ENCODE data around the gene ANXA9. TPM values are rescaled to one million over a fixed set of nuclear protein-coding genes. Genes with fewer than 3 reads are reported as not detected.

The ANXA9 gene
- polyA plus RNA-seq, 4 donors: 0.43 to 5.8 (median 0.89) TPM; not detected in 1

GRCh38 chr1:150971583-150972416 lies 10.3 kb upstream of the ANXA9 start:
- H3K27ac ChIP-seq (ENCODE audit: low read depth in 1 of 3, low read length in 2 of 3): peak overlapping the region; percentile 89 to 92 (median 90)
- H3K27me3 ChIP-seq (ENCODE audit: control insufficient read depth in 3 of 3, insufficient read depth in 3 of 3, low read length in 3 of 3): no peaks in the 10 kb centered on the region
- peak overlapping the region in 2 of 3 donors; percentile 97 to 99 for H3K4me3 ChIP-seq (ENCODE audit: low read depth in 1 of 3, low read length in 3 of 3)
- peak; percentile 20 to 64 for DNase-seq
- H3K9me3 ChIP-seq (ENCODE audit: control insufficient read depth in 2 of 2, insufficient read depth in 1 of 2, low read depth in 1 of 2, low read length in 1 of 2): no peaks in the 10 kb centered on the region
- peaks cover 0 to 52% (median 4%) of the 10 kb centered on the region in 3 donors for H3K4me1 ChIP-seq (ENCODE audit: control insufficient read depth in 3 of 3, insufficient read depth in 2 of 3, low read depth in 1 of 3, low read length in 2 of 3)
- H3K36me3 ChIP-seq (ENCODE audit: control insufficient read depth in 3 of 3, insufficient read depth in 2 of 3, low read depth in 1 of 3, low read length in 3 of 3): peaks cover 8 to 52% (median 17%) of the 10 kb centered on the region in 3 donors
- no peak for FAIRE-seq
- 73 to 81% (median 76%) methylated on average over 6 of the region's 6 CpGs for WGBS, 3 donors

GRCh38 chr1:150972417-150972940 lies 9.6 kb upstream of the ANXA9 start:
- Histone ChIP-seq H3K4me3 (ENCODE audit: low read depth in 1 of 3, low read length in 3 of 3) (peak overlapping the region in 2 of 3 donors; percentile 97 to 99), H3K27me3 (ENCODE audit: control insufficient read depth in 3 of 3, insufficient read depth in 3 of 3, low read length in 3 of 3) (no peaks in the 10 kb centered on the region), H3K27ac (ENCODE audit: low read depth in 1 of 3, low read length in 2 of 3) (peak overlapping the region; percentile 89 to 92 (median 90)), H3K36me3 (ENCODE audit: control insufficient read depth in 3 of 3, insufficient read depth in 2 of 3, low read depth in 1 of 3, low read length in 3 of 3) (peaks cover 8 to 46% (median 14%) of the 10 kb centered on the region in 3 donors), H3K9me3 (ENCODE audit: control insufficient read depth in 2 of 2, insufficient read depth in 1 of 2, low read depth in 1 of 2, low read length in 1 of 2) (no peaks in the 10 kb centered on the region), H3K4me1 (ENCODE audit: control insufficient read depth in 3 of 3, insufficient read depth in 2 of 3, low read depth in 1 of 3, low read length in 2 of 3) (peaks cover 0 to 59% (median 4%) of the 10 kb centered on the region in 3 donors)
- FAIRE-seq (no peak), DNase-seq (peak in 1 of 2 donors; percentile 37)
- 44 to 56% (median 51%) methylated on average over 4 of the region's 4 CpGs for WGBS, 3 donors

DNA sequence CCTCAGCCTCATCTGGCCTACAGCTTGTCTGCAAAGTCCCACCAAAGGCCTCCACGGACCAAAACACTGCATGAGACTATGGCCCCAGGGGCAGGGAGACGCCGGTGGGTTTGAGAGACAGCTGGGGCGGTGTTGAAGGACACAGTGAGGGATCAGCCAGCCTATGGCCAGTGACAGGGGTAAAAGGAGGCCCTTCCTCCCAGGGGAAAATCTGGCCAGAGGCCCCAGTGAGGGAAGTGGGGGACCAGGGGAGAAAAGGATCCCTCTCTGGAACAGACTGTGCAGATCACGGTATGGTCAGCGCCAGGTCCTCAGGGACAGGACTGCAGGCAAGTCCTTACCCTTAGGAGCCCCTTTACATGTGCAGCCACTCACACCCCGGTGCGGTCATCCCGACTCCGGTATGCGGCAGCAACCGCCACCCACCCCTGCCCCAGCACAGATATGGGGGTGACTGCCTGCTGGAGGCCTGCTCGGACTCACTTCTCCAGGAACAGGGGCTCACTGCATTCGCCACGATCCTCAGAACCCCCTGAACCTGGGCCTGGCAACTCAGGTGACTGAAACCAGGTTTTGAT lies 8.7 kb upstream of the ANXA9 start:
- FAIRE-seq (no peak), DNase-seq (no peak)
- Histone ChIP-seq H3K36me3 (ENCODE audit: control insufficient read depth in 3 of 3, insufficient read depth in 2 of 3, low read depth in 1 of 3, low read length in 3 of 3) (peaks cover 3 to 37% (median 6%) of the 10 kb centered on the region in 3 donors), H3K9me3 (ENCODE audit: control insufficient read depth in 2 of 2, insufficient read depth in 1 of 2, low read depth in 1 of 2, low read length in 1 of 2) (no peaks in the 10 kb centered on the region), H3K27me3 (ENCODE audit: control insufficient read depth in 3 of 3, insufficient read depth in 3 of 3, low read length in 3 of 3) (no peaks in the 10 kb centered on the region), H3K4me3 (ENCODE audit: low read depth in 1 of 3, low read length in 3 of 3) (peak overlapping the region; percentile 88 to 99 (median 97)), H3K4me1 (ENCODE audit: control insufficient read depth in 3 of 3, insufficient read depth in 2 of 3, low read depth in 1 of 3, low read length in 2 of 3) (peaks cover 0 to 63% (median 4%) of the 10 kb centered on the region in 3 donors), H3K27ac (ENCODE audit: low read depth in 1 of 3, low read length in 2 of 3) (peak overlapping the region; percentile 89 to 92 (median 90))
- 8 to 18% (median 16%) methylated on average over 14 to 15 of the region's 15 CpGs for WGBS, 3 donors

GRCh38 chr1:150973836-150974579 lies 8.1 kb upstream of the ANXA9 start:
- Histone ChIP-seq H3K4me1 (ENCODE audit: control insufficient read depth in 3 of 3, insufficient read depth in 2 of 3, low read depth in 1 of 3, low read length in 2 of 3) (peaks cover 0 to 66% (median 4%) of the 10 kb centered on the region in 3 donors), H3K36me3 (ENCODE audit: control insufficient read depth in 3 of 3, insufficient read depth in 2 of 3, low read depth in 1 of 3, low read length in 3 of 3) (peaks cover 0 to 30% (median 0%) of the 10 kb centered on the region in 3 donors), H3K27me3 (ENCODE audit: control insufficient read depth in 3 of 3, insufficient read depth in 3 of 3, low read length in 3 of 3) (no peaks in the 10 kb centered on the region), H3K4me3 (ENCODE audit: low read depth in 1 of 3, low read length in 3 of 3) (peak overlapping the region; percentile 88 to 99 (median 97)), H3K9me3 (ENCODE audit: control insufficient read depth in 2 of 2, insufficient read depth in 1 of 2, low read depth in 1 of 2, low read length in 1 of 2) (no peaks in the 10 kb centered on the region), H3K27ac (ENCODE audit: low read depth in 1 of 3, low read length in 2 of 3) (peak overlapping the region; percentile 89 to 92 (median 90))
- 0 to 1% (median 1%) methylated on average over 33 to 67 of the region's 67 CpGs for WGBS, 3 donors
- no peak for FAIRE-seq
- DNase-seq: peak; percentile 51 to 69

GRCh38 chr1:150974580-150975478 lies 7.3 kb upstream of the ANXA9 start, which contains the start of gene CERS2:
CERS2 (minus strand) TSS chr1:150974835; CDS start chr1:150969090, 5,745 bp downstream.
- Histone ChIP-seq H3K4me3 (ENCODE audit: low read depth in 1 of 3, low read length in 3 of 3) (peak within 1 kb of the TSS; percentile 88 to 99 (median 97)), H3K27me3 (ENCODE audit: control insufficient read depth in 3 of 3, insufficient read depth in 3 of 3, low read length in 3 of 3) (no peaks in the 10 kb centered on the region), H3K4me1 (ENCODE audit: control insufficient read depth in 3 of 3, insufficient read depth in 2 of 3, low read depth in 1 of 3, low read length in 2 of 3) (peaks cover 0 to 68% (median 7%) of the 10 kb centered on the region in 3 donors), H3K27ac (ENCODE audit: low read depth in 1 of 3, low read length in 2 of 3) (peak within 1 kb of the TSS; percentile 89 to 93 (median 92)), H3K9me3 (ENCODE audit: control insufficient read depth in 2 of 2, insufficient read depth in 1 of 2, low read depth in 1 of 2, low read length in 1 of 2) (no peaks in the 10 kb centered on the region), H3K36me3 (ENCODE audit: control insufficient read depth in 3 of 3, insufficient read depth in 2 of 3, low read depth in 1 of 3, low read length in 3 of 3) (peaks cover 0 to 23% (median 0%) of the 10 kb centered on the region in 3 donors)
- no peak for FAIRE-seq
- 7 to 21% (median 18%) methylated on average over 50 to 106 of the region's 106 CpGs for WGBS, 3 donors
- DNase-seq: peak; percentile 82 to 96

DNA sequence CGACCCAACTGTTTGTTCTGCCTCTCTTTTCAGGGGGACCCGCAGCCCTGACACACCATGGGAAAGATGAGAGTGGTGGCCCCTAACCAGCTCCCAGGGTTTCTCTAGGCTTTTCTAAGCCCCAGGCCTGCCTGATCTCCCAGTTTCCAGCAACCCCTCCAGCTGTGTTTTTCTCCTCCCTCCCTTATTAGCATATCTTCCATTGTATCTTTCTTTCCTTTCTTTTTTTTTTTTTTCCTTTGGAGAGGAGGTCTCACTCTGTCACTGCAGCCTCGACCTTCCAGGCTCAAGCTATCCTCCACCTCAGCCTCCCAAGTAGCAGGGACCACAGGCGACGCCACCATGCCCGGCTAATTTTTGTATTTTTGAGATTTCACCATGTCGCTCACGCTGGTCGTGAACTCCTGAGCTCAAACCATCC lies 5.7 kb upstream of the ANXA9 start:
- H3K4me3 ChIP-seq (ENCODE audit: low read depth in 1 of 3, low read length in 3 of 3): no peak overlapping the region
- H3K27ac ChIP-seq (ENCODE audit: low read depth in 1 of 3, low read length in 2 of 3): peak overlapping the region; percentile 9 to 93 (median 63)
- peaks cover 0 to 61% (median 7%) of the 10 kb centered on the region in 3 donors for H3K4me1 ChIP-seq (ENCODE audit: control insufficient read depth in 3 of 3, insufficient read depth in 2 of 3, low read depth in 1 of 3, low read length in 2 of 3)
- H3K27me3 ChIP-seq (ENCODE audit: control insufficient read depth in 3 of 3, insufficient read depth in 3 of 3, low read length in 3 of 3): no peaks in the 10 kb centered on the region
- DNase-seq: no peak
- FAIRE-seq: no peak
- H3K36me3 ChIP-seq (ENCODE audit: control insufficient read depth in 3 of 3, insufficient read depth in 2 of 3, low read depth in 1 of 3, low read length in 3 of 3): peaks cover 0 to 13% (median 0%) of the 10 kb centered on the region in 3 donors
- no peaks in the 10 kb centered on the region for H3K9me3 ChIP-seq (ENCODE audit: control insufficient read depth in 2 of 2, insufficient read depth in 1 of 2, low read depth in 1 of 2, low read length in 1 of 2)
- WGBS, 3 donors: 85 to 91% (median 86%) methylated on average over 9 of the region's 9 CpGs

- no peak for FAIRE-seq
- no peaks in the 10 kb centered on the region for H3K27me3 ChIP-seq (ENCODE audit: control insufficient read depth in 3 of 3, insufficient read depth in 3 of 3, low read length in 3 of 3)
- peak overlapping the region; percentile 63 to 93 (median 77) for H3K27ac ChIP-seq (ENCODE audit: low read depth in 1 of 3, low read length in 2 of 3)
- H3K4me3 ChIP-seq (ENCODE audit: low read depth in 1 of 3, low read length in 3 of 3): no peak overlapping the region
- WGBS, 3 donors: 11 to 43% (median 37%) methylated on average over 11 of the region's 11 CpGs
- H3K36me3 ChIP-seq (ENCODE audit: control insufficient read depth in 3 of 3, insufficient read depth in 2 of 3, low read depth in 1 of 3, low read length in 3 of 3): peaks cover 0 to 8% (median 0%) of the 10 kb centered on the region in 3 donors
- H3K4me1 ChIP-seq (ENCODE audit: control insufficient read depth in 3 of 3, insufficient read depth in 2 of 3, low read depth in 1 of 3, low read length in 2 of 3): peaks cover 0 to 61% (median 6%) of the 10 kb centered on the region in 3 donors
- H3K9me3 ChIP-seq (ENCODE audit: control insufficient read depth in 2 of 2, insufficient read depth in 1 of 2, low read depth in 1 of 2, low read length in 1 of 2): no peaks in the 10 kb centered on the region
- peak; percentile 91 to 96 for DNase-seq
These were observed 5.0 kb upstream of the ANXA9 start for GRCh38 chr1:150976879-150977694.
